Measurements from ENCODE around the gene SLC6A20. TPM values are rescaled to one million over a fixed set of nuclear protein-coding genes. Genes with fewer than 3 reads are reported as not detected.

SLC6A20 gene
- total RNA-seq, 2 experiments from 2014 or later, result not detected

DNA sequence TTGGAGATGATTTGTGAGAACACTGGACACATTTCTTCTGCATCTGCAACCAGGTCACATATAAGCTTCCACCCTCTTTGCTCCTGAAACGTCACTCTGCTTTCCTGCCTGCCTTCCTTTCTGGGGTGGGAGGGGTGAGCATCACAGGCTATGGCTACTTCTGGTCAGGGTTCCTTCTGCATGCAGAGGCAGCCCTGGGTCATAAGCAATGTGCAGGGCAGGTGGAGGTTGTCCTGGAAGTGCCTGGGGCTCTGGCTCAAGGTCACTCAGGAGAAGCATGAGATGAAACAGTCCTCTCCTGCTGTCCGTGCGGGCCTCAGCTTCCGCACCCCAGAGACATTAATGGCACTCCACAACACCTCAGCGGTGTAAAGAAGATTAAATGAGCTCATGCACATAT lies 15.1 kb downstream of the SLC6A20 start:
- H3K36me3 ChIP-seq (ENCODE audit: insufficient read depth, low read length), result no peaks in the 10 kb centered on the region
- no peak for DNase-seq
- CTCF ChIA-PET, result no interaction called here

GRCh38 chr3:45779746-45780735 lies 16.3 kb downstream of the SLC6A20 start:
- Histone ChIP-seq H3K4me1 (ENCODE audit: insufficient read depth, low read length) (no peaks in the 10 kb centered on the region), H3K9me3 (ENCODE audit: control insufficient read depth in 1 of 2, insufficient read depth in 1 of 2, low read length in 2 of 2) (no peaks in the 10 kb centered on the region), H3K36me3 (ENCODE audit: insufficient read depth, low read length) (no peaks in the 10 kb centered on the region), H3K4me3 (ENCODE audit: low read length) (no peak overlapping the region), H3K27me3 (ENCODE audit: control insufficient read depth in 1 of 2, insufficient read depth in 2 of 2, low read length in 2 of 2) (peaks cover 0 to 2% of the 10 kb centered on the region in 2 experiments), H3K27ac (ENCODE audit: low read depth in 1 of 2, low read length in 2 of 2) (no peak overlapping the region)
- no peaks in the 10 kb centered on the region for H3K36me3 Mint-ChIP-seq (ENCODE audit: low read depth)
- H3K4me1 Mint-ChIP-seq (ENCODE audit: low read depth), result no peaks in the 10 kb centered on the region
- ATAC-seq (ENCODE audit: poor library complexity), result no peak
- TF ChIP-seq, protein P1, sequence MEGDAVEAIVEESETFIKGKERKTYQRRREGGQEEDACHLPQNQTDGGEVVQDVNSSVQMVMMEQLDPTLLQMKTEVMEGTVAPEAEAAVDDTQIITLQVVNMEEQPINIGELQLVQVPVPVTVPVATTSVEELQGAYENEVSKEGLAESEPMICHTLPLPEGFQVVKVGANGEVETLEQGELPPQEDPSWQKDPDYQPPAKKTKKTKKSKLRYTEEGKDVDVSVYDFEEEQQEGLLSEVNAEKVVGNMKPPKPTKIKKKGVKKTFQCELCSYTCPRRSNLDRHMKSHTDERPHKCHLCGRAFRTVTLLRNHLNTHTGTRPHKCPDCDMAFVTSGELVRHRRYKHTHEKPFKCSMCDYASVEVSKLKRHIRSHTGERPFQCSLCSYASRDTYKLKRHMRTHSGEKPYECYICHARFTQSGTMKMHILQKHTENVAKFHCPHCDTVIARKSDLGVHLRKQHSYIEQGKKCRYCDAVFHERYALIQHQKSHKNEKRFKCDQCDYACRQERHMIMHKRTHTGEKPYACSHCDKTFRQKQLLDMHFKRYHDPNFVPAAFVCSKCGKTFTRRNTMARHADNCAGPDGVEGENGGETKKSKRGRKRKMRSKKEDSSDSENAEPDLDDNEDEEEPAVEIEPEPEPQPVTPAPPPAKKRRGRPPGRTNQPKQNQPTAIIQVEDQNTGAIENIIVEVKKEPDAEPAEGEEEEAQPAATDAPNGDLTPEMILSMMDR (IDR thresholded peaks at IDR 0.05), result no peak
- CTCF ChIA-PET, result no interaction called here
- no peak overlapping the region for H3K4me3 Mint-ChIP-seq
- POLR2A ChIA-PET, result no interaction called here
- DNase-seq, result no peak
- no peak overlapping the region for H3K27ac Mint-ChIP-seq
- intact Hi-C loops (cut with DNase I, micrococcal nuclease), result no loop called here
- H3K27me3 Mint-ChIP-seq, result no peaks in the 10 kb centered on the region
- H3K9me3 Mint-ChIP-seq, result peaks cover 2% of the 10 kb centered on the region

More for the DNA sequence above, 15.1 kb downstream of the SLC6A20 start:
- no peak overlapping the region for H3K4me3 ChIP-seq (ENCODE audit: low read length)
- H3K4me3 Mint-ChIP-seq, result no peak overlapping the region
- POLR2A ChIA-PET, result interaction anchor here (0.6 kb wide), 1 partner anchor 776 kb away, joined by 3 read pairs; no protein-coding TSS in a partner anchor
- H3K36me3 Mint-ChIP-seq (ENCODE audit: low read depth), result no peaks in the 10 kb centered on the region
- H3K27ac Mint-ChIP-seq, result no peak overlapping the region
- H3K9me3 Mint-ChIP-seq, result peaks cover 2% of the 10 kb centered on the region
- no peaks in the 10 kb centered on the region for H3K9me3 ChIP-seq (ENCODE audit: control insufficient read depth in 1 of 2, insufficient read depth in 1 of 2, low read length in 2 of 2)
- H3K27me3 Mint-ChIP-seq, result no peaks in the 10 kb centered on the region
- ATAC-seq (ENCODE audit: poor library complexity), result no peak
- TF ChIP-seq, protein P1 (IDR thresholded peaks at IDR 0.05), result no peak
- H3K4me1 Mint-ChIP-seq (ENCODE audit: low read depth), result no peaks in the 10 kb centered on the region
- H3K27me3 ChIP-seq (ENCODE audit: control insufficient read depth in 1 of 2, insufficient read depth in 2 of 2, low read length in 2 of 2), result peaks cover 0 to 2% of the 10 kb centered on the region in 2 experiments
- intact Hi-C loops (cut with DNase I, micrococcal nuclease), result no loop called here
- no peaks in the 10 kb centered on the region for H3K4me1 ChIP-seq (ENCODE audit: insufficient read depth, low read length)
- H3K27ac ChIP-seq (ENCODE audit: low read depth in 1 of 2, low read length in 2 of 2), result no peak overlapping the region

GRCh38 chr3:45778761-45779201 lies 17.6 kb downstream of the SLC6A20 start:
- no peaks in the 10 kb centered on the region for H3K4me1 Mint-ChIP-seq (ENCODE audit: low read depth)
- CTCF ChIA-PET, result no interaction called here

More at GRCh38 chr3:45778761-45779201, 17.6 kb downstream of the SLC6A20 start:
- Mint-ChIP-seq H3K9me3 (no peaks in the 10 kb centered on the region), H3K36me3 (ENCODE audit: low read depth) (no peaks in the 10 kb centered on the region), H3K4me3 (no peak overlapping the region), H3K27me3 (no peaks in the 10 kb centered on the region), H3K27ac (no peak overlapping the region)
- Histone ChIP-seq H3K4me3 (ENCODE audit: low read length) (no peak overlapping the region), H3K9me3 (ENCODE audit: control insufficient read depth in 1 of 2, insufficient read depth in 1 of 2, low read length in 2 of 2) (no peaks in the 10 kb centered on the region), H3K27ac (ENCODE audit: low read depth in 1 of 2, low read length in 2 of 2) (no peak overlapping the region), H3K27me3 (ENCODE audit: control insufficient read depth in 1 of 2, insufficient read depth in 2 of 2, low read length in 2 of 2) (peaks cover 0 to 2% of the 10 kb centered on the region in 2 experiments), H3K36me3 (ENCODE audit: insufficient read depth, low read length) (no peaks in the 10 kb centered on the region), H3K4me1 (ENCODE audit: insufficient read depth, low read length) (no peaks in the 10 kb centered on the region)
- TF ChIP-seq, protein P1 (IDR thresholded peaks at IDR 0.05), result no peak
- no peak for DNase-seq
- intact Hi-C loops (cut with DNase I, micrococcal nuclease), result no loop called here
- ATAC-seq (ENCODE audit: poor library complexity), result no peak
- POLR2A ChIA-PET, result no interaction called here

Measured in CD4-positive, alpha-beta T cell (primary cell).